Globus pallidus (tissue), 1 donor: Measurements from ENCODE around the gene RABGAP1L.

ENCODE experiments used
- DNase-seq: peaks from one replicate; pipeline ENCODE4 v3.0.0-alpha.2; 2015; ENCODE audit warnings: low spot score

Gene RABGAP1L

DNA sequence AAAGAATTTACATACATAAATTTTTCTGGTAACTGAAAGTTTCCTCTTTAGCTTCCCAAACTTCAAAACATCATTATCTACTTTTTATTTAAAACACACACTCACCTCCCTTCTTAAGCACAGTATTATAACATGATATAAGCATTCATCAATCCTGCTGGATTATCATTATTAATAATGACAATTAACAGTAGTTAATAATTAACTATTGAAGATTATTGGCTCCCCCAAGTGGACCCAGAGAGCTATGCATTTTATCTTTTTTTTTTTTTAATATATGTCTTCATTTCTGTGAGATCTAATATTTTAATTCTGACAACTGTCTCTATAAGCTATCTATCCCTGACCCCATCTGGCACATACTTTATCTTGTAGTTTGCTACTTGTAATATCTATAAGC, 588.3 kb downstream of the RABGAP1L start:
- no peak for DNase-seq

DNA sequence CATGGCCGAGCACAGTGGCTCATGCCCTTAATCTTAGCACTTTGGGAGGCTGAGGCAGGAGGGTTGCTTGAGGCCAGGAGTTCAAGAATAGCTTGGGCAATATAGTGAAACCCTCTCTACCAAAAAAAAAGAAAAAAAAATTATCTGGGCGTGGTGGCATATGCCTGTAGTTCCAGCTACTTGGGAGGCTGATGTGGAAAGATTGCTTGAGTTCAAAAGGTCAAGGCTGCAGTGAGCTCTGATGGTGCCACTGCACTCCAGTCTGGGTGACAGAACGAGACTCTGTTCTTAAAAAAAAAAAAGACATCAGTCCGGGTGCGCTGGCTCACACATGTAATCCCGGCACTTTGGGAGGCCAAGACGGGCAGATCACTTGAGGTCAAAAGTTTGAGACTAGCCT, 589.3 kb downstream of the RABGAP1L start:
- no peak for DNase-seq

DNA sequence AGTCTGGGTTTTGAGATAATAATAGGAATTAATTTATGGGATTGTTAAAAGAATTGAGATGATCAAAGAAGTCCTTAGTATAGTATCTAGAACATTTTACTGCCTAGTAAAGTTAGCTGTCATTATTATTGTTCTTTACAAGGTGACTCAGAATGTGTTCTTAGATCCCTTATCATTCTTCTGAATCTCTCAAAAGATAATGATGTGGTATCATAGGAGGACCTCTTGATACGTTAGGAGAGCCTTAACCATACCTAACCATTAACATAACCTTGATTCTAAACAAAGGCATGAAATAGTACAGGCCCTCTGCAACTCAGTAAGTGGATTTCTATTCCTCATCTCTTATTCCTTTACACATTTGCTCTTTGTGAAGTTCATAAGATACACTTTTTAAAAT, 593.8 kb downstream of the RABGAP1L start:
- no peak for DNase-seq

DNA sequence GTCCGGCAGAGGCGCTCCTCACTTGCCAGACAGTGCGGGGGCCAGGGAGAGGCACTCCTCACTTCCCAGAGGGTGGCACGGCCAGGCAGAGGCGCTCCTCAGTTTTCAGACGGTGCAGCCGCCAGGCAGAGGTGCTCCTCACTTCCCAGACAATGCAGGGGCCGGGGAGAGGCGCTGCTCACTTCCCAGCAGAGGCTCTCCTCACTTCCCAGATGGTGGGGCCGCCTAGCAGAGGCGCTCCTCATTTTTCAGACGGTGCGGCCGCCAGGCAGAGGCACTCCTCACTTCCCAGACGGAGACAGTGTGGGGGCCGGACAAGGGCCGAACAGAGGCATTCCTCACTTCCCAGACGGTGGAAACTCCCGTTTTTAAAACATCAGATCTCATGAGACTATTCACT, 602.0 kb downstream of the RABGAP1L start:
- DNase-seq, result no peak

DNA sequence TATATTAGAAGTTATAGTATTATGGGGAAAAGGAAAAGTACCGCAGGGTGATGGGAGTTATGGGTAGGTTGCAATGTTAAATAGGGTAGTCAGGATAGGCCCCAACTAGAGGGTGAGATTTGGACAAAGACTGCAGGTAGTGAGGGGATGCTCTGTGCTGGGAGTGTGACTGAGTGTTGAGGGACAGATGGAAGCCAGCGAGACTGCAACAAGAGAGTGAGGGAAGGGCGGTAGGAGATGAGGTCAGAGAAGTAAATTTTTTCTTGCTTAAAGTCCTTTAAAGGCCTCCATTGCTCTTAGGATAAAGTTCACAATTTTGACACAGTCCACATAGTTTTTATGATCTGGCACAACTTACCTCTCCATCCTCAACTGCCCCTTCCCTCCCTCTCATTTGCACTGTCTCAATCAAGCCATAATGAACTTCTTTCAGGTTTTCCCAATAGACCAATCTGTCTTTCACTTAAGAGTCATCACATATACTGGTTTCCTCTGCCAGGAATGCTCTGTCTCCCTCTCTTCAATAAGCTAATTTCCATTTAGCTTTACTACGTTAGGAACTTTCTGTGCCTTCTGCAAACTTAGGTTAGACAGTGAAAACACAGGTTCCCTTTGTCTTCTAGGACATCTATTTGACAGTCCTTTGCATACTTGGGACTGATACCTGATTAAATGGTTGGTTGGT, 602.7 kb downstream of the RABGAP1L start:
- DNase-seq, result no peak

DNA sequence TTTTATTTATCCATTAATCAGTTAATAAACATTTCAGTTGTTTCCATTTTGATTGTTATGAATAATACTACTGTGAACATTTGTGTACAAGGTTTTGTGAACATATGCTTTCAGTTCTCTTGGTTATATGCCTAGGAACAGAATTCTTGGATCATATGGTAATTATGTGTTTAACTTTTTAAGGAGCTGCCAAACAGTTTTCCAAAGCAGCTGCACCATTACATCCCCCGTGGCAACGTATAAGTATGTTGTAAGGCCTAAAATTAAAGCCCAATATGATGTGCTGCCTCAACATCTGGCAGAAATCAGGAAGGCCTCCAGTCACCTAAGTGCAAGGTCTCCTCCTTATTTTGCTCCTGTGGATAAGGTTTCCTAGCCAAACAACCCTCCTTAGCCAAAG, 604.9 kb downstream of the RABGAP1L start:
- DNase-seq, result no peak

DNA sequence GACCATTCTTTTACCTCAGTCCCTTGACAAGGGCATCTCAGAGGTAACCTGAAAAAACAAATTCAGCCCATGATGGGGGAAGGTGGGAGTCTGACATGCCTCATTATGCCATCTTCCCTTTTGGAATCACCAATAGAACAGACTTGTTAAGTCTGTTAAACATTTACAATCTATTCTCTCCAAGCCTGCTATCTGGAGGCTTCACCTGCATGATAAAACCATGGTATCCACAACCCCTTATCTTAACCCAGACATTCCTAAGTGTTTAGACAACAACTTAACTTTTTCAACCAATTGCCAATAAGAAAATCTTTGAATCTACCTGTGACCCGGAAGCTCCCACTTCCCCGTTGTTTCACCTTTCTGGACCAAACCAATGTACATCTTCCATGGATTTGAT, 607.4 kb downstream of the RABGAP1L start:
- no peak for DNase-seq

DNA sequence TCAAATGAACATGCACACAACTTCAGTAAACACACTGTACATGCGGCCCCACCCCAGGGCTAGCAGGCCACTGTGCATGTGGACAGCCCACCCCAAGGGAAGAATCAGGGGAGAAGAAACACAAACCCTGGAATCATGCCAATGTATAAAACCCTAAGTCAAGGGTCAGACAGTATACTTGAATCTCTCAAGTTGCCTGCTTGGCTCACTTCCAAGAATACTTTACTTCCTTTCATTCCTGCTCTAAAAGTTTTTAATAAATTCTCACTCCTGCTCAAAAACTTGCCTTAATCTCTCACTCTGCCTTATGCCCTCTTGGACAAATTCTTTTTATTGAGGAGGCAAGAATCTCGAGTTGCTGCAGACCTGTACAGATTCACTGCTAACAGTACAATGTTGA, 609.2 kb downstream of the RABGAP1L start:
- no peak for DNase-seq

DNA sequence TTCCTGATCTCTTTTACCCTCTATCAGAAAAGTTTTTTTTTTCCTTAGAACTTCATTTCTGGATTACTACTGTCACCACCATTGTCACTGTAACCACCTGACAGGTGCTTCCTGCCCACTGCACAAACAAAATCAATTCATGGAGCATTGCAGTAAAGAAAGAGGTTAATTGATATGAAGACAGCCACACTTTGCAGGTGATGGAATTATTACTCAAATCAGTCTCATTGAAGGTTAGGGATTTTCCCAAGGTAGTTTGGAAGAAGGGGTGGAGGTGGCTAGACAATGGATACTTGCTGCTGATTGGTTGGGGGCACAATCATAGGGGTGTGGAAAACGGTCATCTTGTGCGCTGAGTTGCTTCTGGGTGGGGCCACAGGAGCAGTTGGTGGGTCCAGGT, 609.6 kb downstream of the RABGAP1L start:
- DNase-seq, result no peak

DNA sequence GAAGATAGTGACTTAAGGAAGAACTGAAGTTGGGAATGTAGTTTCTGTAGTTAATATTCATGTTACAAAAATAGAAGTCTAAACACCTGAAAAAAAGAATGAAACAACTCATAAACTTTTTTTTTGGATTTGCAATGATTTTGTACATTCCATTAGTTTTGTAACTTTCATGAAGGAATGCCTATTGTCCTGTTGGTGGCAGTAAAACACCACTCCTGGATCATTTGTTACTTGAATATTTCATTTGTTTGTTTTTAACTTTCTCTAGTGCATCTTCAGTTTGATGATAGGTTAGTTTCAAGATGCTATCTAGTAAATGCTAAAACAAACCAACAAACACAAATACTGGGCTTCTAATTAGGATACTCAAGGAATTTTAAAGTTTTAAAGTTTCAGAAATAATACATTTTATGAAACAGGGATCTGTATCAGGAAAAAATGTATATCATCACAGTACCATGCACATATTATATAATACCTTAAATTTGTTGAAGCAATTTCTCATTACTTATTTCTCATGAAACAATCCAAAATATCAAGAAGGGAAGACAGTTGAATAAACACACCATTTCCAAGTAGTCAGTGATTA, 610.7 kb downstream of the RABGAP1L start:
- peak; percentile 74 for DNase-seq

DNA sequence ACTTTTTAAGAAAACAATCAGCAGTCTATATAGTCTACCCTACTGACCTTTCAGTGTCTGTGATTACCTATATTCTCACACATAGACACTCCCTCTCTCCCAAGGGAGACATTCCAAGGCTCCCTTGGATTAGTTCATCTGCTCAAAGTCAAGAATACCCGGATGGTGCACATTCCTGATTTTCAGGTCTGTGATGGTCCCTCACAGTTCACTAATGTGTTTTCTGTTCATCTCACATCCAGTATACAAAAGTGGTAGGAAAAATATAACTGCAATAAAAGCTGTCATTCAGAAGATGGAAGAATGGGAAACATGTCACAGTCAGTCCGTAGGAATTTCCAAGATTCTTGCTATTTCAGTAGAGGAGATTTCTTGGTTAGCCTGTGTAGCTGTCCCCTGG, 616.3 kb downstream of the RABGAP1L start:
- no peak for DNase-seq

DNA sequence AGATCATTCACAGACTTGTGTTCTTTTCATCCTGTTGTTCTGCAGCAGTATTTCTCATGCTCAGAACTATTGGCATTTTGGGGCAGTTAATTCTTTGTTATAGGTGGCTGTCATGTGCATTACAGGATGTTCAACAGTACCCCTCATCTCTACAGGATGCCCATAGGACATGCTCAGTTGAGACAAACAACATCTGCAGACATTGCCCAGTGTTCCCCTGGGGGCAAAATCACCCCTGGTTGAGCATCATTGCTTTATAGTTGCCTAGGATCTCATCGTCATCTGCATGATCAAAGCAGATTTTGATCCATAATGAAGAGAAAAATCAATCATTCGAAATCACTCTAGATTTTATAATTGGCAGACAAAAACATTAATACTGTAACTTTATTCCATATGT, 617.9 kb downstream of the RABGAP1L start:
- DNase-seq, result no peak

DNA sequence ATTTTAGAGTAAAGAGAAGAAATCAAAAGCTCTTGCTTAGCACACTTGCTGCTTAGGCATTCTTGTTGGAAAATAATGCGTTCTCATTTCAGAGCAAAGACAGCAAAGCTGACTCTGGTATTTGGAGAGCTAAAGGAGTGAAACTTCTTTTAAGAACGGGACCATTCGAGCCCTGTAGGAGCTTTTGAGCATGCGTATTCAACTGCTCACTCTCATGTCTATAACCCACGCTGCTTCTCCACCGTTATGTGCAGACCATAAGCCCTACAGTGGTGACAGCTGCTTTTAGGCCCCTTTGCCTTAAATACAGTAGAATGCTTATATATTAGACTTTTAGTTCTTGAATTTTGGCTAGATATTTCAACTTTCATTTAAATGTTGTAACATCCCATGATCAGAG, 626.2 kb downstream of the RABGAP1L start:
- no peak for DNase-seq

DNA sequence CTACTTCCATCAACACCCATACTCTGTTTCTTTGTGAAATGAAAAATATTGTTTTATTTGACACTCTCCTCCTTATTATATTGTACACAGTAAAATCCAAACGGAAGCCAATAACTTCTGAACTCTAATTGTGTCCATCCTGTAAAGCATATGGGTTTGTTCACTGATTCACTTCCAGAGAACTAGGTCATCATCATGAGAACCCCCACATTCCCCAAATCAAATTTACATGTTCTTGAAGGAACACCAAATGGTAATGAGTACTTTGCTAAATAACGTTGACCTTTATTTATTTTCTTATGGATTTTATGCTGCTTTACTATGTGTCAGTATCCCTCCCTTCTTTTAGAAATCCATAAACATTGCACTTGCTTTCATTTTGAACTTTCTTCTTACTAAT, 627.0 kb downstream of the RABGAP1L start:
- DNase-seq, result no peak

DNA sequence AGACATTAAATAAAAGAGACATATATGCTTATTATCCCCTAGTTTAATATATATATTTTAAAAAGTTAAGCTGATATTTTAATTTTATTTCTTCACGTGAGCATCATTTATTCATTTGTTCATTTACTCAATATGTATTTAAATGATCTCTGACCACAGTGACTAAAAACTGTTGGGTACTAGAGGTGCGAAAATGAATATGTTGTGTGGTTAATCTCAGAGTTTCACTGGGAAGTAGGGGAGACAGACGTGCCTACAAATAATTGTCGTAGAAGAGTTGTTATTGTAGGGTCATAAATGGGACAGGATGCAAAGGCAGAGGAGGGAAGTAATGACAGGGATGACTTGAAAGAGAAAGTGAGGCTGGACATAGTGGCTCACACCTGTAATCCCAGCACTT, 627.4 kb downstream of the RABGAP1L start:
- DNase-seq, result no peak

DNA sequence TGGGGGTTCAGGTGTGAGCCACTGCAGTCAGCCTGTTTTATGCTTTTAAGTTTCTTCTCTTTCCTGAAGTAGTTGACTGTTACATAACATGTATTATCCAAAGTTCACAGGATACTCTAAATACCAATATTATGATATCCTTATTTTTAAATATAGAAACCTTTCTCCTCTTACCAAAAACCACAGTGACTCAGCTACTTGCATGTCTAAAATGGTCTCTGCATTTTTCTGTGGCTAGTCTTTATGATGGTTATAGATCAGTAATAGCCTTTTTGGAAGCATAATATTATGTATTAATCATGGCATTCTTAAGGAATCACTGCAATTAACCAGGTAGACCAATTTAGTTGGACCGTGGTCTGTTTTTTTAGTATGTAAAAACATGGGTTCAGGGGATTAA, 629.7 kb downstream of the RABGAP1L start:
- no peak for DNase-seq

DNA sequence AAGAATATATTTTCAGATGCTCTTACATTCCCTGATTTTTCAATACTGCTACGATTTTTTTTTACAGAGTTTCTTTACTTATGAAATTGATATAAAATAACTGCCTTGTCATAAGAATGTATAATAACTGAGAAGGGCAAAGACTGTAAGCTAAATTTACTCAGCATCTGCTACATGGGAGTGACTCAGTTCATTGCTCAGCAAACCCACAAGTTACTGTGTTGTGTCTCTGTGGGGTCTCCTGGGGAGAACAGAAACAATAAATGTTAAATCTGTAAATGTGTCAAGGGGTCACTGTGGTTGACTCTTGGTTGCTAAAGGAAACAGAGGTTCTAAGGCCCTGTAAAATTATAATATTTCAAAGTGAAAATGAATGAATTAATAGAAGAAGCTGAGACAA, 630.1 kb downstream of the RABGAP1L start:
- no peak for DNase-seq

DNA sequence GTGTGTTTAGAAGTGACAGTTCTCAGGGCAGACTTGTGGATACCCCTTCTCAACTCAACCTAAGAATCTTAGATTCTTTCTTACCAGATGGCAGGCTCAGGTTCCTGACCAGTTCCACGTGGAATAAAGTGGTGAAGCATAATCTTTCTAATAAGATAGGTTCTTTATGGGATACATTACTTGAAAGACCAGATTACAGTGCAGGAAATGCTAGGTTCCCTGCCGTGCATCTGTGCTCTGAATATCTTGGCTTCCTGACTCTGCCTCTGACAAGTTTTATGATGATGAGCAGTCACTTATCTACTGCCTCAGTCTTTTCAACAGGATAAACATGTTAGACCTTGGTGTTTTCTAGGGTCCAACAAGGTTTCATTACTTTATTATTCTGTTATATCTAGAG, 632.5 kb downstream of the RABGAP1L start:
- no peak for DNase-seq

DNA sequence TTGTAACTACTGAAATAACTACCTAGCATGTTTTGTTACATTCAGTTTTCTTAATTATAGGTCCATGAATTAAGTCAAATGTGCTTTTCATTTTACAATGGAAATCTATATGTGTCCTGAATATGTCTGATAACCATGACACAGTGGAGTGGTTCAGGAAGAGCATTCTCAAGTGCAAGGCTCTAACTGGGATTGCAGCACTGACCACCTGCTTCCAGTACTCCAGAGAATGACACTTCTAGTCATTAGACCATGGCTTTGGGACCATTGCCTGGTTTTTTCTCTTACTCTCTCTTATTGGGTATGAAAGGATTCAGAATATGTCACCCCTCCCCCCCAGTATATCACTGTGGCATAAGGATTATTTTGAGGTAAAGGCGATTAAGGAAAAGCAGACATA, 635.5 kb downstream of the RABGAP1L start:
- no peak for DNase-seq

DNA sequence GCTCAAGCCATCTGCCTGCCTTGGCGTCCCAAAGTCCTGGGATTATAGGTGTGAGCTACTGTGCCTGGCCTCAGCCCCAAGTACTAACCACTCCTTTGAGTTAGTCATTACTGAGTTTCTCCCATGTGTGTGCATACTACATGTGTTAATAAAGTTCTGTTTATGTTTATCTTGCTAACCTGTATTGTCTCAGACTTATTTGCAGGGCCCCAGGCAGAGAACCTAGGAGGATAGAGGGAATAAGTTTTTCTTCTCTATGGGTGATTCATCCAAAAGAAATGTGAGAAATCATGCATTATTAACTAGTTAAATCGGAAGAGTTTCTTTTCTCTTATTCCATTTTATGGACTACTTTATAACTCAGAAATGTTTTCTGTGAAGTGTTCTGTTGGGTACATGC, 636.5 kb downstream of the RABGAP1L start:
- DNase-seq, result no peak

DNA sequence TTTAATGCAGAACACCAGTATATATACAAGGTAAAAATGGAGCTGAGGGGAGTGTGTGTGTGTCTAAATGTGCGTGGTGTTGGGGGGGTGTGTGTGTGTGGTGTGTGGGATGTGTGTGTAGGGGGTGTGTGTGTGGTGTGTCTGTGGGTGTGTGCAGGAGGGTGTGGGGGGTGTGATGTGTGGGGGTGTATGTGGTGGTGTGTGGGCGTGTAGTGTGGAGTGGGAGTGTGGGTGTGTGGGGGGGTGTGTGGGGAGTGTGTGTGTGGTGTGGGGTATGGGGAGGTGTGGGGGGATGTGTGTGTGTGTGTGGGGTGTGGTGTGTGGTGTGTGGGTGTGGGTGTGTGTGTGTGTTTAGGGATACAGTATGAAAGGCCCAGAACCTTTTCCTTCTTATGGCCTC, 638.1 kb downstream of the RABGAP1L start:
- no peak for DNase-seq

DNA sequence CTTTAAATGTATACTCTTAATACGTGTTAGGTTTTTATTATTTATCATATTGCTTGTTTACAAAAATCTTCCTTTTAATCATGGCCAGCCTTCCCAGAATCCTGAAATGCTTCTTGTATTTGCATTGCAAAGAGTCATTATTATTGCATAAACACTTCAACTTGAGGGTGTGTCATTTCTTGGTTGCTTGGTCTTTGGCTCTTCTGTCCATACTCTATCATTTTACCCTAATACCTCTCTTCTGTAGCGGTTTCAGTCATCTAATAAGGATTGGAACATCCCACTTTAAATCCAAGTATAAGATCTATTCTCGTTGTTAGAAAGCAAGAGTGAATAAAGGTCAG, 639.8 kb downstream of the RABGAP1L start:
- no peak for DNase-seq

DNA sequence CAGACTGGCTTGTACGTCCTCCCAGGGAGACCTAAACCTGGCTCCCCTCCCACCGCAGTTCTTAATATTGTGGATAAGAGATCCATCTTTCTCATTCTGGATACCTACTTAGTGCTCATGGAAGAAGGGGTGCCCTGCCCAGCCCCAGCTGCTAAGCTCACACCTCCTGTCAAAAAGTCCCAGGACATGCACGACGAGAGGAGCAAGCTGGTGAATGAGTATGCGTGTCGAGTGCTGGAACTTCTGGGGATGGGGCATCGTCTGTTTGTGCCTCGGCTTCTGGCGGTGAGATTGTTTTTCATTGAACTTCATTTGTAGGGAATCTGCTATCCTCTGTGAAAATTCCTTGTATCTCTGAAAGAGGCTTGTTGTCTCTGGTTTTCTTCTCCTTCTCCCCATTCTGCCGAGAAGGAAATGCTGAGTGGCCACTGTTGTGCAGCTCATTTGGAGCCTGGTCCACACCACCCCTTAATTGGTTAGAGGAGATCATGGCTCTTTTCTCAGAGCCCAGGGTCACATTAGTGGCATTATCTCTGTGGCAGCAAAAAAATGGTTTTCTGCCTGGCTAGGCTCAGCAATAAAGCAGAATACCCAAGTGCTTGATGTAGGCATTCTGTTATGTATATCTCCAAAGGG, 641.0 kb downstream of the RABGAP1L start:
- DNase-seq, result peak; percentile 64

DNA sequence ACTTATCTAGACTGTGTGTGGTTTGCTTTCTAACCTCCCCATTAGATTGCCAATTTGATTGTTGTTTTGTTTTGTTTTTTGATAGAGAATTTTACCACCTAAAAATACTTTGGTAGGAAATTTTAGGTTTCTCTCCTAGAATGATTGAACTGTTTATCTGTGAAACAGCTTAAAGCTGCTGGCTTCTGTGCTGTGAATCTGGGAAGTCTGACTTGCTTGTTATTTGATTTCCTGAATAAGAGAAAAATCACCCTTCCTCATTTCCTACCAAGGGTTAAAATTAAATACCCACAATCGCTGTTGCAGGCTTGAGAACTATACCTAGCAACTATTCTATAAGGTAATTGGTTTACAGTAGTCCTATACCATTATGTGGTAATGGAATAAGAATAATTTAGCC, 641.6 kb downstream of the RABGAP1L start:
- peak; percentile 32 for DNase-seq
